Activated naive CD4-positive, alpha-beta T cell treated with anti-CD3 and anti-CD28 coated beads, Interleukin-2, amount 50 U/mL, for 16 hours (primary cell): ENCODE measurements around the gene KLK4.
"Not testable (repeated sequence)": the region's sequence is repeated elsewhere in the genome, so short reads cannot be mapped to it uniquely, and the experiment has no call there.

Source experiments
- DNase-seq: peaks from one replicate; pipeline ENCODE4 v3.0.0-alpha.2; 2020

The KLK4 gene

GRCh38 chr19:50912727-50913716, 1.8 kb upstream of the KLK4 start:
- DNase-seq: no peak

- DNase-seq: no peak
Observed at GRCh38 chr19:50912102-50912599, 956 bp upstream of the KLK4 start.

GRCh38 chr19:50910722-50911121, 473 bp downstream of the KLK4 start:
- DNase-seq: no peak

GRCh38 chr19:50909240-50910070, 1.7 kb downstream of the KLK4 start:
- DNase-seq: peak; percentile 34

GRCh38 chr19:50908336-50908735, 2.9 kb downstream of the KLK4 start:
- no peak for DNase-seq

- DNase-seq: peak; percentile 38
Observed at GRCh38 chr19:50906217-50906616, 5.0 kb downstream of the KLK4 start.

GRCh38 chr19:50902640-50903039, 8.6 kb downstream of the KLK4 start:
- DNase-seq: no peak

GRCh38 chr19:50899569-50899968, 11.6 kb downstream of the KLK4 start:
- DNase-seq: no peak

GRCh38 chr19:50898018-50898417, 13.2 kb downstream of the KLK4 start:
- no peak for DNase-seq

- DNase-seq: no peak
Observed at GRCh38 chr19:50897612-50898011, 13.6 kb downstream of the KLK4 start.

- DNase-seq: no peak
Observed at GRCh38 chr19:50897191-50897607, 14.0 kb downstream of the KLK4 start.

GRCh38 chr19:50896591-50897190, 14.5 kb downstream of the KLK4 start:
- no peak for DNase-seq

GRCh38 chr19:50896089-50896590, 15.1 kb downstream of the KLK4 start:
- not testable (repeated sequence) for DNase-seq

GRCh38 chr19:50894478-50895356, 16.5 kb downstream of the KLK4 start:
- no peak for DNase-seq

- DNase-seq: no peak
Observed at GRCh38 chr19:50893047-50893736, 18.0 kb downstream of the KLK4 start.

GRCh38 chr19:50891253-50891625, 20.0 kb downstream of the KLK4 start:
- no peak for DNase-seq

- DNase-seq: no peak
Observed at GRCh38 chr19:50890422-50891252, 20.6 kb downstream of the KLK4 start.

GRCh38 chr19:50889638-50890037, 21.6 kb downstream of the KLK4 start:
- no peak for DNase-seq

GRCh38 chr19:50882188-50882587, 29.0 kb downstream of the KLK4 start:
- DNase-seq: no peak

- no peak for DNase-seq
Observed at GRCh38 chr19:50880241-50880640, 31.0 kb downstream of the KLK4 start.
